HG03095 (cell line): ENCODE data around the gene RNF183.
"Not testable (repeated sequence)": the region's sequence is repeated elsewhere in the genome, so short reads cannot be mapped to it uniquely, and the experiment has no call there.

Source experiments
- ATAC-seq: cut with Tn5 transposase; IDR thresholded peaks from one replicate; pipeline ENCODE4 v1.9.1; 2021; ENCODE audit warnings: moderate library complexity; ENCODE audit not compliant: unreplicated experiment

RNF183 gene

DNA sequence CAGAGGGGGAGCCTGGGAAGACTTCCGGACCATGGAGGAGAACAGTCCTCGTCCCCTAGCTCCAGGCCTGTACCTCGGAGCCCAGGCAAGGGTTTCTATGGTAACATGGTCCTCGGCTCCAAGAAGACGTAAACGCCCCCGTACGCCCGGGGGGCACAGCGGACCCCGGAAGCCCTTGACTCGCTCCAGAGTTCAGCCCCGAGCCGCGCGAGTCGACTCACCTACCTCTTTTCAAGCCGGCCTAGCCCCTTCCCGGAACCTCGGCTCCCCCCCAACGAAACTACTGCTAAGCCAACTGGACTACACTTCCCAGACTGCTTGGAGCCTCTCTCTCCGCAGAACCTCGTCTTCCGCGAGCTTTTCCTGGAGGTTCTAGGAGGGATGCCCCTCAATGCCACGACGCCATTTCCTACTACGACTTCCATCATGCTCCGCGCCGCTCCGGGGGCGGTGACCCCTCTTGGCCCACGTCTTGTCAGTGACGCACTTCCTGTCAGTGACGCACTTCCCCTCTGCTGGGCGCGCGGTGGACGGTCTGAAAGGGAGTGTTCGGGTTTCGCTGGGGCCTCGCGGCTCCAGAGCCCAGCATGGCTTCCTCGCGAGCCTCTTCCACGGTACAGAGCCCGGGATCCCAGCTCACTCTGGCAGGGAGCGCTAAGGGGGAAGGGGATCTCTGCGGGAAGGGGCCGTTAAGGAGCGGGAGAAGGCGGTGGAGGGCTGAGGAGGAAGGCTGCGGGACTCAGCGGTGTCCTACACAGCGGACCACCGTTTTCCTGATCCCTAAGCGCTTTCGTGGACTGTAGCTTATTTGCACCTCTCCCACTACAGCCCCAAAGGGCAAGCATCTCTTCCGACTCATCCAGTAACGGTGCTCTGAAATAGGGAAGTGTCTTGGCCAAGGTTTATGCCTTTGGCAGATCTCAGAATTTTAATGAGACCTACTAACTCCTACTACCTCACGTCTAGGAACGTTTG lies 27.7 kb downstream of the RNF183 start, which contains the start of the genes CDC26 and PRPF4:
Gene CDC26, minus strand, starts transcription at position 416 of the 975 bp plus-strand sequence. CDS start 3,065 bp downstream, outside the sequence.
Gene PRPF4, plus strand, starts transcription at position 502 of the 975 bp plus-strand sequence. Its CDS starts 86 bp downstream, at position 588.
- peak; percentile 98 for ATAC-seq

DNA sequence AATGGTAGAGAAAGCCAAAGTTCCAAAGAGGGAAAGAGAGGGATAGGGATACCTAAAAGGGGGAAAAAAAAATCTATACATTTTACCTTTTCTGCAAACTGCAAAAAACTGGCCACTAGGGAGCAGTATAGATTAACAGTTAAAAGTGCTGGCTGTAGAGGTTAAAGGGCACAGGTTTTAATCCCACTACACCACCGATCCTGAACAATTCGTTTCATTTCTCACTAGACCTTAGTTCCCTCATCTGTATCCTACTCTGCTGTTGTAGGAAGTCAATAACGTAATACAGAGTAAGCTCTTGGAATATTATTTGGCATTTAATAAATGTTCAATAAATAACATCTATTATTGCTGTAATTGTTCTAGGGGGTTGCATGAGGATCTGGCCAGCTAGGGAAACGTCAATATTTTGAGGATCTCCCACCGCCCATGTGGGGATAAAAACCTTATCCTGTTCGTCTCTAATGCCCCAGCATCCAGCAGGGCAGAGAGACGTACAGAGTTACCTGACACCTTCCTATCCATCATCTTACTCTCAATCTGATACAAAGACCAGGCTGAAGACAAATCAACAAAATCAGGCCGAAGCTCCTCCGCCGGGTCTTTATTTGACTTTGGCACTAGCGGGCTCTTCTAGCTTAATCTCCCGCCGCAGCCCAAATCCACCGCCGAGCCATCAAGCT lies 28.6 kb downstream of the RNF183 start:
- peak; percentile 1 for ATAC-seq

DNA sequence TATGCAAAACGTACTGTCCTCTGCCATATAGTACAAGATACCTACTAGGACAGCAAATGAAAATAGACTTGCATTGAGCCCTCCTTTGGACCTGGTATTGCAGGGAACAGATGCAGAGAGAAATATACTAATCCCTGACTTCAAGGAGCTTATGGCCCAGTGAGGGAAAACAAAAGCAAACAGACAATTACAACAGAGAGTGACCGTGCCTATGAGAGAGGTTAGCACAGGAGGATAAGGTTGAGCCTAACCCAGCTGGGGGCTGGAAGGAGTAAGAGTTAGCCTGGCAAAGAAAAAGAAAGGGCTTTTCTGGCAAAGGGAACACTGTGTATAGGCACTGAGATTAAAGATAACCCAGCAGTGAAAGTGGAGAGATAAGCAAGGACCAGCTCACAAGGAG lies 33.3 kb downstream of the RNF183 start:
- ATAC-seq: no peak

DNA sequence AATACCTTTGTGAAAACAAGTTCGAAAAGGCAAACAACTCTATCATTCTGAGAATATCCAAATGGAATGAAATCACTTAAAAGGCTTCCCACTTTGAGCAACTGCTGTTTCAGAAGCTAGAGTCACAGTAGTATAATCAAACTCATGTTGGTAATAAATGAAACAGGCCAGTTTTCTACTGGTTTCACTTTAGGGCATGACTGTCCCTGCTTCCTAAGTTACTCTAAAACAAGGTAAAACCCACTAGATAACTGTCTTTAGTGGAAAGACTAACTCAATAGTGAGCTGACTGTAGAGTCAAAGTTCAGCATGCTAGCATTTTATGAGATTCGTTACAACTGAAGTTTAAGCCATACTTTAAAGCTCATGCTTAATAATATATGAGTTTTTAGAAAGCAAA lies 33.8 kb downstream of the RNF183 start:
- no peak for ATAC-seq

DNA sequence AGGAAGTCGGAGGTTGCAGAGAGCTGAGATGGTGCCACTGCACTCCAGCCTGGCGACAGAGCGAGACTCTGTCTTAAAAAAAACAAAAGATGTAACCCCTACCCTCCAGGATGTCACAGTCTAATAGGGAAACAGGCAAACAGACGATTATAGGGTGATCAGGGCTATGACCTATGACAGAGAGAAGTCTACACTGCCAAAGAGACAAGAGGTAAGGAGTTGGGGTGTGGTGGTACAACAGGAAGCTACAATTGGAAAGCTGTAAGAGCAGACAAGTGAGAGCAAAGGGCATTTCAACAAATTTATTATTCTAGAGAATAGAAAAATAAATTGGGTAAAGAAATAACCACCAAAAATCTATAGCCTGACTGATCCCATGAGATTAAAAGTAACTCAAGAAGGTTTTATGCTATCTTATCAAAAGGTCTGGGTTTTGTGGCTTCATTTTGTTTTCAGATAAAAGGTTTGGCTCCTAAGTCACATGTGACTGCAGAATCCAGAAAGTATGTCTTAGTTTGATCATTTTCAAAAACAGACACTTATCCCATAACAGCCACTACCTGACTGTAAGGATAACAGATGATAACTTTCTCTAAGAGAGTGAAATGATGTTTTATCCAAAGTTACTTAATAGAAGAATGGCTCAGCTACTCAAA lies 35.1 kb downstream of the RNF183 start:
- no peak for ATAC-seq

DNA sequence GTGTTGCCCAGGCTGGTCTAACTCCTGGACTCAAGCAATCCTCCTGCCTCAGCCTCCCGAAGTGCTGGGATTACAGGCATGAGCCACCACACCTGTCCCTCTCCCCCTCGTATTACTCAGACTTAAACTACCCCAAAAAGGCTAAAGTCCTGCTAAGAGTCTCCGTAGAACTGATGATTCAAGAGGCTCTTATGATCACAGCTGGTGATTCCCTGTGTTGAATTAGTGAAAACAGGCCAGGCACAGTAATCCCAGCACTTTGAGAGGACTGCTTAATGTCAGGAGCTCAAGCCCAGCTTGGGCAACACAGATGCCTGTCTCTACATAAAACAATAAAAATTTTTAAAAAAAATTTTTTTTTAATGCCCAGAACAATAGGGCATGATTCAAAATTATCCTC lies 37.0 kb downstream of the RNF183 start:
- no peak for ATAC-seq

DNA sequence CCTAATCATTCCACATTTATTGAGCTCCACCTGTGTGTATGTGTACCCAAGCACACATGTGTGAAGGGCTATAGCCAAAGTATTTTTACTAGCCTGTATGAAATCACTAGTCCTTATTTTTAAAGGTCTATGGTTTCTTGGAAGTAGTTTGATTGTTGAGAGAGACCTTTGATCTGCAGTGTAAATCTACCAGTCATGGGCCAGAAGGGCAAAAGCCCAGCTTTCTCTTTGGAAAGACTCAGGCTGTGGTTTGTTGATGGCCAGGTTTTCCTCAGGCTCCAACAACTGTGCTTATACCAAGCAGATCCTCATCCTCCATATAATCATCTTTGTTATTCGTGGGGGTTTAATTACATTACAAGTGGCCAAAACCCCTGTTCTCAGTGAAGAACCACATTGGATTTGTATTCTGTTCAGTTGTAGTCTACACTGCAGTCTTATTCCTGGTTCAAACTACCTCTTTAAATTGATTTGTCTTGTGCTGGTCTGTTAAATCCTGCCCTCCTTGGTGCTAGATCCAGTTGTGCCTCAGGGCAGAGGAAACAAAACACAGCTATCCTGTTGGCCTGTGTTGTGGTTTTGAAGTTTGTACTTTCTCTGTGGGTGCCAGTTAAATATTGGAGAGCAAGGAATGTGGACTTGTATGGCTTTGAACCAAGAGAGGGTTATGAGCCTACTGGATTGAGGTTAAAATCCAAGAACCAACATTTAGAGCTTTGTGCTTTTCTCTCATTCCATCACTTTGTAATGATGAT lies 41.1 kb downstream of the RNF183 start:
- ATAC-seq: no peak

DNA sequence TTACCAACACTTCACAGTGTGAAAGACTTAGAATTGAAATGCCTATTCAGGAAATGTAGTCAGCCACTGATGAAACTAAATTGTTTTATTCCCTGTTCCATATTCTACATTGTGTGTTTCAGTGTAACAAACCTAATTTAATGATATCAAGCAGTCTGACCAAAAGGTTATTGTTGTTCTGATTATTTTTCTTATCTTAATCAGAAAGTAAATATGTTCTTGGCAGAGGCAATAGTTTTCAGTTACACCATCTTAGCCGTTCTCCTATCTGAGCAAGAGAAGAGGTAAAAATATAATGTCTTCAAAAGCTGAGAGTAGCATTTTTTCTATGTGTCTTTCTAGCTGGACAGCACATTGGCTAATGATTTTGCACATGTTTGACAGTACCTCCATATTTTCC lies 44.9 kb downstream of the RNF183 start:
- ATAC-seq: no peak

DNA sequence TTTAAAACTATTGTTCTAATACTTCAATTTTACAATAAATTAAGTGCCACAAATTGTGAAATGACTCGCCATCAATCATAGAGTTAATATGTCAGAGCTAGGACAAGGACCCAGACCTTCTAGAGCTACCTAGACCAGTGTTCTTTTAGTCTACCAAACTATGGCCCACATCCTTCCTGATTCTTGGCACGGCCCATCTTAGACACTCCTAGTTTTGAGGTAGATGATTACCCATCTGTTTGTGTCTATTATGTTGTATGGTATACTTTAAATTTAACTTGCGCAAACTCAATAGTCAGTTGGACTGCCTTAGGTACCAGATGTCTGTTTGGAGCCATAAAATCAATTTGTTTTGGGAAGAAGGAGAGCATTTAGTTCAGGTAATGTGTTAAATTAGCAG lies 45.3 kb downstream of the RNF183 start:
- ATAC-seq: no peak

DNA sequence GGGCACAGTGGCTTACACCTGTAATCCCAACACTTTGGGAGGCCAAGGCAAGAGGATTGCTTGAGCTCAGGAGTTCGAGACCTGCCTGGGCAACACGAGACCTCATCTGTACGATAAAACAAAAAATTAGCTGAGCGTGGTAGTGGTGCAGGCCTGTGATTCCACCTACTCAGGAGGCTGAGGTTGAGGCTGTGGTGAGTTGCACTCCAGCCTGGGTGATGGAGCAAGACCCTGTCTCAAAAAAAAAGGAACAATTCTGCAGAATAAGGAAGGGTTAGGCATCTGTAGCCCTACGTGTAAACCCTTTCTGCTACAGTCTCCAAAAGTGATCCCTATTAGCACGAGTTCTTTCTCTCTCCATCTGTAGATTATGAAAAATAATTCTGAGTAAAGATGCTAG lies 47.7 kb downstream of the RNF183 start:
- ATAC-seq: no peak

DNA sequence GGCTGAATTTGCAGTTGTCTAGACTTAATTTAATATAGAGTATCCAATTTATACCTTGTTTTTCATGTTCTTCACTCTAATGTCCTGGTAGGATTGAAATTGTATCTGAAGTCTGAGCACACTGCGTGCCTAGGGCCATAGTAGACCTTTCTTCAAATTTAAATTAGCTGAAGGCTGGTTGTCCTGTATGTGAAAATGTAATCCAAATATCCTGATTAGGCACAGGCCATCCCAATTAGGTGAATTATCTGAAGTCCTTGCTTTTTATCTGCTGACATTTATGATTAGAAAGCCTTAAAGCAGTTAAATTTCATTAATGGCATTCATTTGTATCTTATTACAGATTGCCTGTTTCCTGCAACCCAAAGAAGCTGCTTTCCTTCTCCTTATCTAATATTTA lies 48.2 kb downstream of the RNF183 start:
- ATAC-seq: no peak

DNA sequence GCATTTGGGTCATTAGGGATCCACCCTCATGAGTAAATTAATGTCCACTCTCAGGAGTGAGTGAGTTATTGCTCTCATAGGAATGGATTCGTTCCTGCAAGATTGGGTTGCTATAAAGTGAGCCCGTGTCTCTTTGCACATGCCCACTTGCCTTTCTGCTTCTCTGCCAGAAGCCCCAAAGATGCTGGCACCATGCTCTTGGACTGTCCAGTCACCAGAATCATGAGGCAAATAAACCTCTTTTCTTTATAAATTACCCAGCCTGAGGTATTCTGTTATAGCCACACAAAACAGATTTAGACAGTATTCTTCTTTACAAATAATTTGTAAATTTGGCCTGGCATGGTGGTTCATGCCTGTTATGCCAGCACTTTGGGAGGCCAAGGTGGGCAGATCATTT lies 52.4 kb downstream of the RNF183 start:
- ATAC-seq: no peak

DNA sequence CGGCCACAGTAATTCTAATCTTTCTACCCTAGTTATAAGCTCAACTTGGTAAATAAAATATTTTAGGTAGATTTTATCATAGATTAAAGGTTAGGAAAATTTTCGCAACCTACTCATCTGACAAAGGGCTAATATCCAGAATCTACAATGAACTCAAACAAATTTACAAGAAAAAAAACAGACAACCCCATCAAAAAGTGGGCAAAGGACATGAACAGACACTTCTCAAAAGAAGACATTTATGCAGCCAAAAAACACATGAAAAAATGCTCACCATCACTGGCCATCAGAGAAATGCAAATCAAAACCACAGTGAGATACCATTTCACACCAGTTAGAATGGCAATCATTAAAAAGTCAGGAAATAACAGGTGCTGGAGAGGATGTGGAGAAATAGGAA lies 53.5 kb downstream of the RNF183 start:
- not testable (repeated sequence) for ATAC-seq

DNA sequence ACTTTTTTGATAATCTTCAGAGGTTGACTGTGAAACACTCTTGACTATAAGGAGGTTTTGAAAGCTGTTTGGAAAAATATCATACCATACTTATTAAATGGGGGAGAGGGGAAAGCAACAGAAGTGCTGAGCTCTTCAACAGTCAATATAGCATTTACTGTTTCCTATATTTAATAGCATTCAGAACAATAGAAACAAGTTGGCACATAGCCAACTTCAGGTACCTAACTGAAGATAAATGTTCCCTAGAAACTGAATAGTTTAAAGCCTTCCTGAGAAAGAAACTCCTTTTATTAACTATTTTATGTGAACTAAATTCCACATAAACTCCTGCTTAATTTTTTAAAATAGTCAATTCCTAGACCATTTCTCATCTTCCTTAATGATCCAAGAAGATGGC lies 55.5 kb downstream of the RNF183 start:
- no peak for ATAC-seq
